GM12873 (cell line): ENCODE results near the gene AGT.

ENCODE experiments used
- TF ChIP-seq, protein P1 (sequence below): IDR thresholded peaks from 2 replicates; pipeline ENCODE4 v1.5.1; 2012; ENCODE audit warnings: low read depth, mild to moderate bottlenecking, moderate library complexity, low read length, control low read depth; ENCODE audit not compliant: insufficient read depth; ENCODE audit errors: missing control alignments

Gene AGT

DNA sequence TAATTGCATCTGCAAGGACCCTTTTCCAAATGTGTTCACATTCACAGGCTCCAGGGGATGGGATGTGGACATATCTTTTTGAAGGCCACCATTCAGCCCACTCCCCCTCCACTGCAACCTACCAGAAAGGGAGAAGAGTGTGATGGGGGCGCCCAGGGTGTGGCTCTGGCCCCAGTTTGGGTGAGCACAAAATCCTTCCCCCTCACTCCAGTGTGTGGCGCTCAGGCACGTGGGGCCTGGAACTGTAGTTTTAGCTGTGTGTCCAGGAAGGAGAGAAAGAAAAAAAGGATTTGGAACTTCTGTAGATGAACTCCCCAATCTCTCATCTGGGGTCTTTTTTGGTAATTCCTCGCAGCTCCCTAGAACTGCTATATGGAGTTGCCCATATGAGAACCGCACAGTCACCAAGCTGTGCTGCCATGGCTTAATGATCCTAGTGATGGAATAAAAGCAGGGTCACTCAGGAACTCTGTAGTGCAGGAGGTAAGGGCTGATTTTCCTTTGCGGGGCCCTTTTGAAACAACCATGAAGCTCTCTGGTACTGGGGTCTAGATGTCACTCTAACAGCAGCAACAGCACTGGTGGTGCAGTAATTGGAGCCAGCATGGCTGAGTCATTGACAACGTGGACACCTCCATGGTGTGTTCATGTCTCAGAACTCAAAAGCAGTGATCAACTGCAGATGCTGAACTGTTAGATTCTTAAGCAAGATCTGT is 17.0 kb downstream of the AGT start:
- TF ChIP-seq, protein P1, sequence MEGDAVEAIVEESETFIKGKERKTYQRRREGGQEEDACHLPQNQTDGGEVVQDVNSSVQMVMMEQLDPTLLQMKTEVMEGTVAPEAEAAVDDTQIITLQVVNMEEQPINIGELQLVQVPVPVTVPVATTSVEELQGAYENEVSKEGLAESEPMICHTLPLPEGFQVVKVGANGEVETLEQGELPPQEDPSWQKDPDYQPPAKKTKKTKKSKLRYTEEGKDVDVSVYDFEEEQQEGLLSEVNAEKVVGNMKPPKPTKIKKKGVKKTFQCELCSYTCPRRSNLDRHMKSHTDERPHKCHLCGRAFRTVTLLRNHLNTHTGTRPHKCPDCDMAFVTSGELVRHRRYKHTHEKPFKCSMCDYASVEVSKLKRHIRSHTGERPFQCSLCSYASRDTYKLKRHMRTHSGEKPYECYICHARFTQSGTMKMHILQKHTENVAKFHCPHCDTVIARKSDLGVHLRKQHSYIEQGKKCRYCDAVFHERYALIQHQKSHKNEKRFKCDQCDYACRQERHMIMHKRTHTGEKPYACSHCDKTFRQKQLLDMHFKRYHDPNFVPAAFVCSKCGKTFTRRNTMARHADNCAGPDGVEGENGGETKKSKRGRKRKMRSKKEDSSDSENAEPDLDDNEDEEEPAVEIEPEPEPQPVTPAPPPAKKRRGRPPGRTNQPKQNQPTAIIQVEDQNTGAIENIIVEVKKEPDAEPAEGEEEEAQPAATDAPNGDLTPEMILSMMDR, result no peak

DNA sequence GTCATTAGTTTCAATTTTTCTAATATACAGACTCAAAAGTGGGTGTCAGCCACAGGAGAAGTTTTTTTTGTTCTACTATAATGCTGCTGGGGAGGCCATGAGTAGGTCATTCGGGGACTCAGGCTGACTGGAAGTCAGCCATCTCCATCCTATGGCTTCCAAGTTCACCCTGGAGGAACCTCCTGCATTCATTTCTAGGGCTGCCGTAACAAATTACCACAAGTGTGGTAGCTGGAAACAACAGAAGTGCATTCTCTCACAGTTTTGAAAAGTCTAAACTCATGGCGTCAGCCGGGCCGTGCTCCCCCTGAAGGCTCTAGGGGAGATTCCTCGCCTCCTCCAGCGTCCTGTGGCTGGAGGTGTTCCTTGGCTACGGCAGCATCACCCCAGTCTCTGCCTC is 17.7 kb downstream of the AGT start:
- TF ChIP-seq, protein P1, result no peak

DNA sequence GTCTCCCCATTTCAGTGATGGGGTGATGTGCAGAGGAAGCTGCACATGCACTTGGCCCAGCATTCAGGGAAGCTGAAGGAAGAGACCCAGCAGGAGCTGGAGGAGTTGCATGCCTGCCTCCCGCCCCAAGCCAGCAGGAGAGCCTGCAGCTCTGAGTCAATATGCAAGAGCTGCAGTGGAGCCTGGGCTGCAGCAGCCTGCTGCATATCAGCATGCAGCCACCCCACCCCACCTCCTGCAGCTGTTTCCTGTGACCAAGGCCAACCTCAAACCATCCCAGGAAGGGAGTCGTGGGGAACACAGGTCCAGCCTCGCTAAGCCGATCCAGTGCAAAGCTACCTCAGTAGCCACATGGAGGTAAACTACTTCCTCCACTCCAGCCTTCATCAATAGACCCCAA is 18.9 kb downstream of the AGT start:
- TF ChIP-seq, protein P1, result no peak

DNA sequence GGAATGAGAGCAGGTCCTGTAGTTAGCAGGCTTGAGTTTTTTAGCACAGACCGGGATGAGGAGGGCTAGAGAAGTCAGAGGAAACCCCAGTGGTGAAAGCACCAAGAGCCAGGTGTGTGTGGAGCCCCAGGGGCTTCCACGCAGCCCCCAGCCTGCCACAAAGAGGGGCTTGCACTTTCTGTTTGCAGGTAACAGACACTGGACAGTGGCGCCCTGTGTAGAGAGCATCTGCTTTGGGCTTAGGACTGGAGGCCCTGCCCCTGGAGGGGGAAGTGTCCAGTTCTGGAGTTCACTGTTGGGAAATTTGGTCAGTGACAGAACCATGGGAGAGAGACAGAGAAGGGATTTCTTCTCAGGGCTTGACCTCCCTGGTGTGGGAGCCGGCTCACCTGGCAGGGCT is 19.5 kb downstream of the AGT start:
- TF ChIP-seq, protein P1, result no peak

DNA sequence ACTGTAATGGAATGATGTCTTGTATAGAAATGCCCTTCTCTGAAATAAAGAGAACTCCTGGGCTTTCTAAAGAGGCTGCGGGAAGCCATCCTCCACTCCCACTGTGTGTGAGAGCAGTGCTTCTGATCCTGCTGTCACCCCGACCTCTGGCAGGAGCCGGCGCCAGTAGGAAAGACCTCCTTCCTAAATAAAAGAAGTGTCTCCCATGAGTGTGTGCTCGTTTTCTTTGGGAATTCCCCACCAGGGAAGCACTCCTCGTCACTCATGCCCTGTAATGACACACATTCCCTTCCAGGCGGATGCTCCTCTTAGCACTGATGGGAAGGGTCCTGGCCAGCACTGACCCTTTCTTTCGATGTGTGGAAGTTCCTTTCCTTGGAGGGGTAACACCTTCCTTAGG is 20.1 kb downstream of the AGT start:
- TF ChIP-seq, protein P1, result no peak

DNA sequence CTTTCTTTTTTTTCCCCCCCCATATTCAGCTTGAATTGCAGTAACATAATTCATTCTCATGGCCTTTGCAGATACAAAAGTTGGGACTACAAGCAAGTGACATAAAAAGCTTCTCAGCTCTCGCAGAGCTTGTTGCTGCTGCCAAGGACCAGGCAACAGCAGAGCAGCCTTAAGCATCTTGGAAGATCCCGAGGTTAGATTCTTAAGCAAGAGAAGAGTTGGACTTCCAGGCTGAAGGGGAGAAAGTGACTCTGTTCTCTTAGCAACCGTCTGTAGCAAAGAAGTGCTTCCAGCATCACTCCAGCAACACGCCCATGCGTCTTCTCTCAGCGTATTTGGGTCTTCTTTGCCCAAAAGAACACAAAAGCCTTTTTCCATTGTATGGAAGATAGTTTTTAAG is 20.7 kb downstream of the AGT start:
- TF ChIP-seq, protein P1, result no peak

DNA sequence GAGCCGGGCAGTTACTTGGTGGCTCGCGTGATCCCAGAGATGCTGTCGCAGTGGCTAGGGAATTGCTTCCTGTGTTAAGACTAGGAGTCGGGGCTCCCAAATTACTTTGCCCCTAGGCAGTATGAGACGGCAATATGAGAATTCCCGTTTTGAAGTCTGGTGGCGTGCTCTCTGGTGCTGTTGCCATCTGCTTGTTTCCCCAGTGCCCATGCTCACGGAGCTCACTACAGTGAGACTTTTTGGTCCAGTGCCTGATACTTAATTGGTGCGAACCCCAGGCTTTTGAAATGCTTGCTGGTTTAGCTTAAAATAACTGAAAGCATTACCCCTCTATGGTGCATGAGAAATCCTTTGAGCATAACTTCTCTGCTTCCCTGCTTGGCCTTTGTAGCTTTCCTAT is 22.3 kb downstream of the AGT start:
- TF ChIP-seq, protein P1, result no peak
